ENCODE results near the gene TMEM123.

The TMEM123 gene

GRCh38 chr11:102452461-102453301 lies at the start of gene TMEM123:
Gene TMEM123, minus strand, starts transcription at chr11:102452765. Its CDS starts 142 bp downstream, at chr11:102452623.
- peak; percentile 66 for DNase-seq

- DNase-seq: no peak
Observed at GRCh38 chr11:102500829-102501228, 48.3 kb upstream of the TMEM123 start.

GRCh38 chr11:102499931-102500330 lies 47.4 kb upstream of the TMEM123 start:
- no peak for DNase-seq

GRCh38 chr11:102499151-102499550 lies 46.6 kb upstream of the TMEM123 start:
- DNase-seq: no peak

GRCh38 chr11:102497061-102497460 lies 44.5 kb upstream of the TMEM123 start:
- peak; percentile 61 for DNase-seq

- peak; percentile 62 for DNase-seq
Observed at GRCh38 chr11:102495161-102496042, 42.8 kb upstream of the TMEM123 start.

- DNase-seq: peak; percentile 55
Observed at GRCh38 chr11:102494216-102494615, 41.7 kb upstream of the TMEM123 start.

- no peak for DNase-seq
Observed at GRCh38 chr11:102493524-102493923, 41.0 kb upstream of the TMEM123 start.

- no peak for DNase-seq
Observed at GRCh38 chr11:102491969-102492368, 39.4 kb upstream of the TMEM123 start.

GRCh38 chr11:102489186-102490145 lies 36.9 kb upstream of the TMEM123 start:
- no peak for DNase-seq

GRCh38 chr11:102488208-102488607 lies 35.6 kb upstream of the TMEM123 start:
- DNase-seq: no peak

- DNase-seq: no peak
Observed at GRCh38 chr11:102487214-102487613, 34.6 kb upstream of the TMEM123 start.

- no peak for DNase-seq
Observed at GRCh38 chr11:102486584-102486983, 34.0 kb upstream of the TMEM123 start.

GRCh38 chr11:102485095-102485722 lies 32.6 kb upstream of the TMEM123 start:
- DNase-seq: peak; percentile 41

- DNase-seq: no peak
Observed at GRCh38 chr11:102482433-102482832, 29.9 kb upstream of the TMEM123 start.

- no peak for DNase-seq
Observed at GRCh38 chr11:102479733-102480132, 27.2 kb upstream of the TMEM123 start.

GRCh38 chr11:102478673-102479299 lies 26.2 kb upstream of the TMEM123 start:
- no peak for DNase-seq

GRCh38 chr11:102476812-102477211 lies 24.2 kb upstream of the TMEM123 start:
- DNase-seq: peak; percentile 42

- DNase-seq: no peak
Observed at GRCh38 chr11:102476069-102476468, 23.5 kb upstream of the TMEM123 start.

- no peak for DNase-seq
Observed at GRCh38 chr11:102473543-102473942, 21.0 kb upstream of the TMEM123 start.

- no peak for DNase-seq
Observed at GRCh38 chr11:102472127-102472526, 19.6 kb upstream of the TMEM123 start.

GRCh38 chr11:102471474-102471873 lies 18.9 kb upstream of the TMEM123 start:
- DNase-seq: no peak
